AG09309 (cell line): ENCODE data around the gene RAD51B.

Source experiments
- DNase-seq: peaks from one replicate; pipeline ENCODE4 v3.0.0-alpha.2; 2010; ENCODE audit warnings: low read depth
- H3K4me3 ChIP-seq: 2 replicates; pipeline ENCODE4 v1.5.1; 2011; ENCODE audit warnings: mild to moderate bottlenecking, low read depth, low read length, moderate library complexity; ENCODE audit not compliant: control insufficient read depth
- TF ChIP-seq, protein P1 (sequence below): IDR thresholded peaks from 2 replicates; pipeline ENCODE4 v1.5.1; 2011; ENCODE audit warnings: mild to moderate bottlenecking, low read depth, low read length, inconsistent platforms; ENCODE audit not compliant: insufficient read depth, control insufficient read depth; ENCODE audit errors: missing control alignments

RAD51B gene

DNA sequence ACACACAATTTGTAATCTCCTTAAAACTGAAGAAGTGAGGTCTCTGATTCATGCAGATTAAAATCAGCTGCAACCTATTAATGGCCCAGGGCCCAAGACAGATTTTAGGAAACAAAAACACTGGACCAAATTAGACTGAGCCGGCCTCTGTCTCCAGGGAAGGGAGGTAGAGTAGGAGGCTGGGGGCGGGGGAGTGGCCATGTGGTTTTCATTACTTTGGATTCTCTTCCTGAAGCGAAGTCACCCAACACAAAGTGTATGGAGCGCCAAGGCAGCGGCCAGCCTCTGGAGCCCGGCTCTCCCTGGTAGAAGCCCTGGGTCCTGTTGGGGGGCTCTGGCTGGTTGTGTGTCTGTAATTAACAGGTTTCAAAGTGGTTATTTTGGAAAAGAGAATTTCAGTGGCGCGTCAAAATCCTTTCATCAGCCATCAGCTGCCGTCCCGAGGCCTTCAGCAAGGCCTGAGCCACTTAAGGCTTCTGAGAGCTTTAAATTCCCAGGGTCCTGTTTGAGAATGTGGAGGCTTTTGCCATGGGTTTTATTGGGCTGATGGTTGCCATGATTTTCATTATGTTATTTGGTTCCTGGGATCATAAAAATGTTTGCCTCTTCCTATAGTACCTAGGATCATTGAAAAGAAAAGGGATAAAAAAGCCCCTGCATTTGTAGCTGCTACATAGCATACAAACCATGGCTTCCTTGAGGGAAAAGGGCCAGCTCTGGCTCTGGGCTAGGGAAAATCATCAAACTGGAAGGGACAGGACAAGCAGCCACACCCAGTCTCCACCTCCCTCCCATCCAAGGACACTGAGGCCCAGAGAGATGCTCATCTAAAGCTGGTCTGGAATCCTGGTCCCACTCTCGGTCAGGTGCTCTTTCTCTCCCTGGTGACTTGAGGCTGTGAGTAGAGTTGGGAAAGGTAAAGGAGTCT is 690.9 kb downstream of the RAD51B start:
- peak; percentile 84 for DNase-seq
- TF ChIP-seq, protein P1, sequence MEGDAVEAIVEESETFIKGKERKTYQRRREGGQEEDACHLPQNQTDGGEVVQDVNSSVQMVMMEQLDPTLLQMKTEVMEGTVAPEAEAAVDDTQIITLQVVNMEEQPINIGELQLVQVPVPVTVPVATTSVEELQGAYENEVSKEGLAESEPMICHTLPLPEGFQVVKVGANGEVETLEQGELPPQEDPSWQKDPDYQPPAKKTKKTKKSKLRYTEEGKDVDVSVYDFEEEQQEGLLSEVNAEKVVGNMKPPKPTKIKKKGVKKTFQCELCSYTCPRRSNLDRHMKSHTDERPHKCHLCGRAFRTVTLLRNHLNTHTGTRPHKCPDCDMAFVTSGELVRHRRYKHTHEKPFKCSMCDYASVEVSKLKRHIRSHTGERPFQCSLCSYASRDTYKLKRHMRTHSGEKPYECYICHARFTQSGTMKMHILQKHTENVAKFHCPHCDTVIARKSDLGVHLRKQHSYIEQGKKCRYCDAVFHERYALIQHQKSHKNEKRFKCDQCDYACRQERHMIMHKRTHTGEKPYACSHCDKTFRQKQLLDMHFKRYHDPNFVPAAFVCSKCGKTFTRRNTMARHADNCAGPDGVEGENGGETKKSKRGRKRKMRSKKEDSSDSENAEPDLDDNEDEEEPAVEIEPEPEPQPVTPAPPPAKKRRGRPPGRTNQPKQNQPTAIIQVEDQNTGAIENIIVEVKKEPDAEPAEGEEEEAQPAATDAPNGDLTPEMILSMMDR: no peak
- H3K4me3 ChIP-seq: no peak overlapping the region

DNA sequence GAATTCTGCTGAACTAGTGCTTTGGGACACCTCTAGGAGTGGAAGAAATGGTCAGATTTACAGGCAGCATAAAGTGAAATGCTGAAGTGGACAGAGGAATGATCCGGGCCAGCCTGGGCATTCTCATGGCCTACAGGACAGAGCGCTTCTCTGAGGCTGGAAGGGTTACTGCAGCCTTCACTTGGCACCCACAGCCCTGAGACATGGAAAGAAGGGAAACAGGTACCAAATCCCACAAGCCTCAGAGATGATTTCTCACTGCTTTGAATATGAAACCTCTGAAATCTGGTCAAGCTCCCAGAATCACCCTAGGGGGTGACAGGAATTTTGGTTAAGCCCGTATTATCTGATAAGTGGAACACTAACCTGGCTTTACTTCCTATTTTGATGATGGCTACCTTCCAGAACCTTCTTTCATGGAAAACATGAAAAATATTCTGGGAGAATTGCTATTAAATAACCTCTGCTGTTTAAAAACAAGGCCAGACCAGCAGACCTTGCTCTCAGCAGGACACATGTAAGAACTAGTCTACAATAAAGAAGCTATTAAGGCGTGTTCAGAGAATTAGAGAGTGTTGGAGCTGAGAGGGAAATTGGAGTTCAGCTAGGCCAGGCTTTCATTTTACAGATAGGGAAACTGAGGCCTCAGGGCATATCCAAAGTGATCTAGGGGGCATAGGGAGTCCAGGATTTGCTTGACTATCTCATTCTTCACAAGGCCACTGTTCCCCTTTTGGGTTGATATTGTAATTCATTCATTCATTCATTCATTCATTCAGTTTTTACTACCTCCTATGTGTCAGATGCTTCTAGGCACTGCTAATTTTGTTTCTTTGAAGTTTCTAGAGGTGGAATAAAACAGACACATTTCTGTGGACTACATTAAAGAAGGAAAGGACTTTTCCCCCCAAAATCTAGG is 691.8 kb downstream of the RAD51B start:
- DNase-seq: no peak
- no peak overlapping the region for H3K4me3 ChIP-seq
- TF ChIP-seq, protein P1: no peak

DNA sequence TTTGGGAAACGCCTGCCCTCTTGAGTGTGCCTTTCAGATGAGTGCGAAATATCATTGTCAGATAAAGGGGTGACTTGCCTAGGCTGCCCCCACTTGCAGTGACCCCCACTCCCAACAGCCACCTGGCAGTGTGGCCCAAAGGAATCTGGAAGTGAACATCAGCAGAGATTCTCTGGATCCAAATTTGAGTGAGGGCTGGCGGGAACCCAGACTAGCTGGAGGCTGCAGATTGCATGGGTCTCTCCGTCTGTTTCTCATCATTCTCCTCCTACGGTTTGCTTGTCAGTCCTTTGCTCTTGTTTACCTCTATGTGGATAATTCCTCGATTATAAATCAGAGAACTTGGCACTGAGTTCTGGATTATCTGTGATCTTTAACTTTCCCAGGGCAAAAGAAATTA is 692.5 kb downstream of the RAD51B start:
- TF ChIP-seq, protein P1: no peak
- H3K4me3 ChIP-seq: no peak overlapping the region
- DNase-seq: no peak

DNA sequence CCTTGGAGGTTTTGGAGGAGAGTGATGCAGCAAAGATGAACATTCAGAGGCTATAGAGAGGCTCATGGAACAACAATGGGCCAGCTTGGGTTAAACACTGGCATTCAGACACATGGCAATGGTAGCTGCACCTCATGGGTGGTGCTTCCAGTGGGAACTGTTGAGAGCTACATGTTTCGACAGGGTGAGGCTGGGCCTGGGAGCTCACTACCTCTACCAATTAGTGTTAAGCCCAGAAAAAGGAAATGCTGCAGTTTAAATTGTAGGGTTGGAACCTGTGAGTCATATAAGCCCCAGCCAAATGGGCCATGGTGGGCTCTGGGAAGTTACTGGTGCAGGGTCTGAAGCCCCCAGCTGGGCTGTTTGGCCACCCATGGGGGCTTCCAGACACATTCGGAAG is 693.6 kb downstream of the RAD51B start:
- no peak overlapping the region for H3K4me3 ChIP-seq
- DNase-seq: no peak
- TF ChIP-seq, protein P1: no peak

DNA sequence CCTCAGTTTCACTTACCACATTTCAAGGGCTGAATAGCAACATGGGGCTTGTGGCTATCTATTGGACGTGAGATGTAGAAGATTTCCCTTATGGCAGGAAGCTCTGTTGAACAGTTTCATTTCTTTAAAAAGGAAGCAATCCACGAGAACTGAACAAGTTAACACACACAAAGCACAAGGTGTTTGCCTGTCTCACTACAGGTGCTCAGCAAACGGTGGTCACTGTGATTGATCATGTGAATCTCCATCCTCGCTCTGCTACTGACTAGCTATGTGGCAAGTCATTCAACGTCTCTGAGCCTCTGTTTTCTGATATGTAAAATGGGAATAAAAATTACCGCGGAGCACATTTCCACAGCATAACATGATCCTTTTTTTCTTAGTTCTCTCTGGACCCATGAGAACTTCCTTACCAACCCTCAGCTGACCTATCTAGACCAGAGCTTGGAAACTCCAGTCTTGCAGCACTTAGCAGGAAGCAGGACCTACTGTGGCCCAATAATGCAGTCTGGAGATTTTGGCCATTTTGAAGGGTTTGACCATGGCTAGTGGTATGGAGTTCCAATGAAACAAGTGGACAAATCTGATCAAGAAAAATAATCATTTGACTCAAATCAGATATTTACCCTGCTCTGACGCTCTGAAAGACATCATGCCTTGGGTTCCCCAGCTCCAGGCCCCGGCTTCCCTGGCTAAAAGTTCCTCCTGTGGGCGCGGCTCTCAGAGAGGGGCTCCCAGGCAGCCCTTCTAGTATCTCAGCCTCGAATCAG is 694.4 kb downstream of the RAD51B start:
- TF ChIP-seq, protein P1: no peak
- H3K4me3 ChIP-seq: no peak overlapping the region
- no peak for DNase-seq
